Ammon's horn (tissue), 1 donor: ENCODE results near the gene CCDC187.
A peak's percentile ranks its signal among the peaks of the same experiment; 100 is the strongest.

ENCODE experiments used
- DNase-seq: peaks from one replicate; pipeline ENCODE4 v3.0.0-alpha.2; 2016; ENCODE audit warnings: low spot score

Gene CCDC187

GRCh38 chr9:136252846-136253245 is 51.0 kb downstream of the CCDC187 start:
- DNase-seq: no peak

- no peak for DNase-seq
Measured at GRCh38 chr9:136252281-136252680, 51.6 kb downstream of the CCDC187 start.

DNA sequence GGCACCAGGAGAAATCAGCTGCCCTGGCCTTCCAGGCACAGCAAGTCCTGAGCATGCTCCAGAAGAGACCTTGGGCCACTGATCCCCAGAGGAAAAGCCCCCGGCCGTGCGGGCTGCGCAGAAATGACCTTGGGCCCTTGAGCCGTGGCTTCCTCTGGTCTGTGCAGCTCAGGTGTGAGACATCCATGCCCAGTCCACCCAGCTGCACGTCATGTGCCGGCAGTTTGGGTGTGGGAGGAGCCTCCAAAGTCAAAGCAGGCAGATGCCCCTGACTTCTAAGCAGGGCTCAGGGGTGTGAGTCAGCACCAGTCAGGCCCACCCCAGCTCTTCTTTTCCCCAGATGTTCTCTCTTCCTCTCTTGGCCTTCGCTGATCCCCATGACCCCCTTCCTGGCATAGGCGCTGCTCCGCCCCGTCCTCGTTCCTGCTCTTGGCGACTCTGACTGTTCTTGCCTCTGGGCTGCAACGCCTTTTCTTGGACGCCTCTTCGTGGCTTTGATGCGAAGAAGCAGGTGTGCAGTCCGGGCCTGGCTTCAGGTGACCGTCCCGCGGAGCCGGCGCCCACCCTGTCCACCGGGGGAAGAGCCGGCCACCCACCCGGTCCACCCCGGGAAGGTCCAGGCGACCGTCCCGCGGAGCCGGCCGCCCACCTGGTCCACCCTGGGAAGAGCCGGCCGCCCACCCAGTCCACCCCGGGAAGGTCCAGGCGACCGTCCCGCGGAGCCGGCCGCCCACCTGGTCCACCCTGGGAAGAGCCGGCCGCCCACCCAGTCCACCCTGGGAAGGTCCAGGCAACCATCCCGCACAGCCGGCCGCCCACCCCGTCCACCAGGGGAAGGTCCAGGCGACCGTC is 52.4 kb downstream of the CCDC187 start:
- no peak for DNase-seq

- DNase-seq: no peak
Measured at GRCh38 chr9:136250676-136251075, 53.2 kb downstream of the CCDC187 start.

DNA sequence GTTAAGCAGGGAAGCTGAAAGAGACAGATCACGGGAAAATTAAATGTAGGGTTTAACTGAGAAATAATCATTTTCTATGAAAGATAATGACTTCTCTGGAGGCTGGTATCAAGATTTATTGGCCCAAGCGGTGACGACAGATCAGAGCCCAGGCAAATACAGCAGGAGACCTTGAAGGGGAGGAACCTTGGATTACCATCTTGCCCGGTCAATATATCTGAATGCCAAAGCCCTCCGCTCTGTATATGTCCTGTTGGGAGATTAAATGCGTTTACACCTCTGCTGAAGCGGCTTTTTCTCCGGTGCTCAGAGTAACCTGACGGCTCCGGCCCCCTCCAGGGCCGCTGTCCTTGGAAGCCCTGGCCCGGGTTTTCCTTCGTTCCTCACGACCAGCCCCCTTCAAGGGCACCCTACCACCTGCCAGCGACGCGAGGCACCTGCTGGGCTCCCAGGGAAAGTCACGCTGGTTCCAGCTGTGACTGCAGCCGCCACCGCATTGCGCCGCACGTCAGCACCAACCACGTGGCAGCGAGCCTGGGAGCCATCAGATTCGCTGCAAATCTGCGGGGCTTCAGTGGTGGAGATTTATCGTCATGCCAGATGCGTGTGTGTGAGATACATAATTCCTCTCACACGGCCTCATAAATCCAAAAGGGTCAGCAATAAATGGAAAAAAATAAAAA is 53.9 kb downstream of the CCDC187 start:
- DNase-seq: no peak

GRCh38 chr9:136248951-136249876 is 54.7 kb downstream of the CCDC187 start:
- DNase-seq: no peak

- DNase-seq: no peak
Measured at GRCh38 chr9:136247947-136248637, 55.8 kb downstream of the CCDC187 start.

- DNase-seq: no peak
Measured at GRCh38 chr9:136247551-136247916, 56.4 kb downstream of the CCDC187 start.

DNA sequence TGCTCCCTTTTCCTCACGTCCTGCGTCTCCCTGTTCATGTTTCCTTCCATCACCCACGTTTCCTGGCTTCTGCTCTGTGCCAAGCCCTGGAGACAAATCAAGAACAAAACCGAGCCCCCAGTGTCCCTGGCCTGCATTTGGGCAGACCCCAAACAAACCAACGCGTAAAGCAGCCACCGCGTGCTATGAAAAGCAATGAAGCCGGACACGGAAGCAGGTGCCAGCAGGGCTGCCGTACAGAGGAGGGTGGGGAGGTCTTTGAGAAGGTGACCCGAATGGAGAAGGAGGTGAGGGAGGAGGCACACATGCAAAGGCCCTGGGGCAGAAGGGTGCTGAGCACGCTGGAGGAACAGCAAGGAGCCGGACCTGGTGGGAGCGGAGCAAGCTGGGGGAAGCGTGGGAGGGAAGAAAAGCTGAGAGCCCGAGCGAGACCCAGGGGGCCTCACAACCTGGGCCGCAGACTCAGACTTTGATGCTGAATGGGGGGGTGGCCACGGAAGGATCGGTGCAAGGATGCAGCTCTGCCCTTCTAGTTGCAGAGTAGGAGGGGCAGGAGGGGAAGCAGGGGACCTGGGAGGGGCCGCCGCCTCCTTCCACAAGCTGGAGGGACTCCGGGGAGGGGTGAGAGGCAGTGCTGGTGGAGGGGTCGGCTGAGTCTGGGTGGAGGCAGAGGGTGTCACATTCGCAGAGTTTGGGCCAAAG is 56.9 kb downstream of the CCDC187 start:
- no peak for DNase-seq

DNA sequence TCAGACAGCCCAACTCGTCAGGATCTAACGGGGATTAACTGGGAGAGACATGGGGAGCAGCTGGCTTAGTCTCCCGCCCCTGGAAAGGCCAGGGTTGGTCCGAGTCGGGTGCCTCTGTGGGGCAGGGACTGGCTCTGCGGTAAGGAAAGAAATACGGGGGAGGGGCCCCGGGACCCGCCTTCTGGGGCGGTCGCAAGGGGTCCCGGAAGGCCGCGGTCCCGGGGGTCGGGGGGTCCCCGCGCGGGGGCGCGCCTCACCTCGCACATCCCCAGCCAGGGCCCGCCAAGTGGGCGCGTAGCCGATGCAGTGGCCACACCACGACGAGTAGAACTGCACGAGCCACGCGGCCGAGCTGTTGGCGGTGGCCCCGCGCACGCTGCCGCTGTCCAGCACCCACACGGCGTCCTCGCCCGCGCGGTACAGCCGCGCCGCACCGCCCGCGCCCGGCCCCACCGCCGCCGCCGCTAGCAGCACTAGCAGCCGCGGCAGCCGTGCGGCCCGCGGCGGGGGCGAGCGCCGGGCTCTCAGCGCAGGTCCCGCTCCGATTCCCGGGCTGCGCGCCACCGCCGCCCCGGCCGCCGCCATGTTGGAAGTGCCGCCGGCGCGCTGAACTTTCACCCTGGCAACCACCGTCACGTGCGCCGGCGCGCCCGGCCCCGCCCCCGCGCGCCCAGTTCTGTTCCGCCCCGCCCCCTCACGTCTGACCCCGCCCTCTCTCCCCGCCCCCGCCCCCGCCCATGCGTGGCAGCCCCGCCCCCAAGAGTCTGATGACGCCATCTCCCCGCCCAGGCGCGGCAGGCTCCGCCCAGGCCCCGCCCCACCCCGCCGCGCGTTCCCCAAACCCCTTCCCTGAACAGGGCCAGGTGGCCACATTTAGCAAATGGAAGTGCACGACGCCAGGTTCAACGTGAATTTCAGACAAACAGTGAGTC is 58.4 kb downstream of the CCDC187 start, which contains the start of gene QSOX2:
TSS of gene QSOX2 (minus strand) at position 594 of the 932 bp plus-strand sequence. CDS start at position 585, 9 bp downstream.
- DNase-seq: peak; percentile 90

- no peak for DNase-seq
Measured at GRCh38 chr9:136244969-136245218, 59.0 kb downstream of the CCDC187 start.

DNA sequence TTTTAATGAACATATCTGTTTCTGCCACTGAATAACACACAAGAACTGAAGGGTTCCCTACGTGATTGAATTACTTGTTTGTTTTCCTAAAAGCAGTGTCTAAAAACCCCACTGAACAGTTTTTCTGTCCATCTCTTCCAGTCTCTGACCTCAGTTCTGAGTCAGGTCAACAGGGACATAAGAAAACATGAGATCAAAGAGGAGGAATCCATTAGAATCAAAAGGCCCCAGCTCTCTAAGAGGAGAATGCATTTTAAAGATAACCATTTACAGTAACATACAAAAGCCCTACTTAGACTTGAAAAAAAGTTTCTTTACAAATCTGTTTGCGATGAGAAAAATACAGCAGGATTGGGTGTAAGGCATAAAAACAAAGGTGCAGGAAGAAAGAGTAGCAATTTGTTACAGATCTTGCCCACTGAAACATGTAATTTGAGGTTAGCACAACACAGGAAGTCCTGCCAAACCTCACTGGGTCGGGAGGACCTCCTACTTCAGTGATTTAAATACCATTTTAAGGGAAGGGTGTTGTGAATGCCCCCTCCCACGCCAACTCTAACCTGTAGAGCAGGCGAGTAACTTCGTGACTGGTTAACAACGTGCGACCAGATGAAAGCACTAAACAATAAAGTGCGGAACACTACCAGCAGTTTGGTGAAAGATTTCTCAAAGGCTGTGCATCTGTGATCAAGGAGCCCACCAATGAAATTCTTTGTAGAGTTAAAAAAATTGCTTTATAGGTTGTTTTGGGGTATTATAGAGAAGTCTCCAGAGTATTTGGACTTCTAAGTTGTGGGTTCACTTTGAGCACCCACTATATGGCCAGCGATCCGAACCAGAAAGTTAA is 59.5 kb downstream of the CCDC187 start:
- DNase-seq: no peak

DNA sequence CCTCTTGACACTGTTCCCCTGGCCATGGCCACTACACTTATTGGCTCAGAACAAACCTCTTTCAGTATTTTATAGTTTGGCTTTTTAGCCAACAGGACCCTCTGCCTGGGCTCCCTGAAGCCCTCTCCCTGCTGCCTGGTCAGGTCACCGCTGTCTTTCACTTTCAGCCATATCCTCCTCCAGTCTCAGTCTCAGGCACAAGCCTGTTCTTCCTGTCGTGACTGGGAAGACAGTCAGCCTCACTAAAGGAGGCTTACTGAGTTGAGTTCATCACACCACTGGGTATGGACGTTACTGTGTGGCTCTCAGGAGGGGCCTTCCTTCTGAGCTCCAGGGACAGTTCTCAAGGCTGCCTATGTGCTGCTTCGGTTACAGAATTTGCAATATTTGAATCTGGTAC is 60.3 kb downstream of the CCDC187 start:
- no peak for DNase-seq

DNA sequence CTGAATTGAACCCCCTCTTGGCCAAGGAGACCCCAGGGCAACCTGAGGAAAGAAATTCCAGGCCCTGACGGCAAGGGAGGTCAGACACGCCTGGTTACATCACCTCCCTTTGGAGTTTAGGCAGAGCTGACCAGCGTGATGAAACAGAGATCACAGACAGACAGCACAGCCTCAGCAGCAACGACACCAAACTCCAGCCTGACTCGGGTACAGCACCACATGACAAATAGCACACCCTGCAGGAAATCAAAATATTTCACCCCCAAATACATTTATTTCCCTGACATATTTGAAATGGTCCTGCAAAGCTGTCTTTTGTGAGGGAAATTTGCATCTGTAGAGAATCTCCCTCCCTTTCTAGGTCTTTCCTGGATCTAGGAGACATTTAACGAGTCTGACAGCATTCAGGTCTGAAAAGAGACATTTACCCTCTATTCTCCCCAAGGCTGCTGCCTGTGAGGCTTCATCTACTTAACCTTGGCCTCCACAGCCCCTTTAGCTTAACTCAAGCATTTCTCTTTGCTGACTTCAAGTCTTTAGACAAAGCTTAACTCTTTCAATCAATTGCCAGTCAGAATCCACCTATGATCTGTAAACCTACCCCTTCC is 60.9 kb downstream of the CCDC187 start:
- DNase-seq: no peak

- DNase-seq: no peak
Measured at GRCh38 chr9:136242248-136242647, 61.6 kb downstream of the CCDC187 start.

DNA sequence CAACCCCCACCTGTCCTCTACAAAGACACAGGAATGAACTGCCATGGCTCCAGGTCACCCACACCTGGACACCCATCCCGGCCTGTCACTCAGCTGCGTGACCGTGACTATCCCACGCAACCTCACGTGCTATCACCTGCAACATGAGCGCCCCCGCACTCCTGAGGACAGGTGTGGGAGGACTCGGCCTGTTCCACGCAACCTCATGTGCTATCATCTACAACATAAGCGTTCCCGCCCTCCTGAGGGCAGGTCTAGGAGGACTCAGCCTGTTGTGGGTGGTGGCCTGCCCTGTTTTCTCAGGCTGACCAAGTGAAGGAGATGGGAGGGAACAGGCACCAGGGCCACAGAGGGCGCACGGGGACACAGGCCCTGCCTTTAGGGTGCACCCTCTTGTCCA is 62.4 kb downstream of the CCDC187 start:
- DNase-seq: no peak

GRCh38 chr9:136240941-136241340 is 63.0 kb downstream of the CCDC187 start:
- no peak for DNase-seq

DNA sequence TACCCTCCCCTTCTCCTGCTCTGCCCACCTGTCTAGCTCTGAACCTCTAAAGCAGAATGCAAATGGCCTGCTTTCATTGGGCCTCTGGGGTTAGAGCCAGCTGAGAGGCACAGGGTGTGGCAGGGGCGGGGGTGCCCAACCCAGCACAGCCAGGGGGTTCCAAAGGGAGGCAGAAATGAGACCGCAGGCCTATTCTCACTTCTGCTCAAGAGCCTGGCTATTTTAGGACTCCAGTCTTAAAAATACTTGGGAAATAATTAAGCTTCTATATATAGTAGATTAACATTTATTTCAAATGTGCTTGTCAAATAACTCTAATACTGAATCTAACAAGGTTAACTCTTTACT is 63.9 kb downstream of the CCDC187 start:
- DNase-seq: no peak
